IMR-90 (cell line): Measurements from ENCODE around the gene SYT2.

Source experiments
- BHLHE40 ChIP-seq: fragments of 150-350 bp; IDR thresholded peaks from 2 replicates; pipeline ENCODE4 v1.6.1; 2016; ENCODE audit warnings: mild to moderate bottlenecking, low read depth, low read length
- POLR2A ChIP-seq: IDR thresholded peaks from 2 replicates; pipeline ENCODE4 v1.6.1; 2012; ENCODE audit warnings: mild to moderate bottlenecking, low read depth, low read length
- TF ChIP-seq, protein P1 (sequence below): conservative IDR thresholded peaks from 2 replicates; pipeline ENCODE4 v1.5.1; 2012; ENCODE audit warnings: mild to moderate bottlenecking, low read depth, low read length, improper control_type of control experiment

DNA sequence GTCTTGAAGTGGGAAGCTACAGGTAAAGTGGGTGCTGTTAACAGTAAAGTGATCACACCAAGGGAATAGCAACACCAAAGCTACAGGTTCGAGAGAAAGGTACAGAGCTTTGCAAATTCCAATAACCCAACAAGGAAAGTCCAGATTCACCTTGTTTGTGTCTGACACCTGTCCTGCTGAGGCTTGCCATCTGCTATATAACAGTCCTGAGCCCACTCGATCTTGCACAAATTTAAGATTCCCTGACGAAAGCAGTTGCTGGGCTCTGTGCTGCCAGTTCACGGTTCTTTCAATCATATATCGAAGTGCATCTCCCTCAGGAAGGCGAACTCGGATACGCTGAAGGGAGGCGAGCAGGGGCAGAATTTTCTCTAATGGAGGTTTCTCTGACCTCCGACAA is 23.0 kb upstream of the SYT2 start:
- TF ChIP-seq BHLHE40: no peak
- TF ChIP-seq, protein P1, sequence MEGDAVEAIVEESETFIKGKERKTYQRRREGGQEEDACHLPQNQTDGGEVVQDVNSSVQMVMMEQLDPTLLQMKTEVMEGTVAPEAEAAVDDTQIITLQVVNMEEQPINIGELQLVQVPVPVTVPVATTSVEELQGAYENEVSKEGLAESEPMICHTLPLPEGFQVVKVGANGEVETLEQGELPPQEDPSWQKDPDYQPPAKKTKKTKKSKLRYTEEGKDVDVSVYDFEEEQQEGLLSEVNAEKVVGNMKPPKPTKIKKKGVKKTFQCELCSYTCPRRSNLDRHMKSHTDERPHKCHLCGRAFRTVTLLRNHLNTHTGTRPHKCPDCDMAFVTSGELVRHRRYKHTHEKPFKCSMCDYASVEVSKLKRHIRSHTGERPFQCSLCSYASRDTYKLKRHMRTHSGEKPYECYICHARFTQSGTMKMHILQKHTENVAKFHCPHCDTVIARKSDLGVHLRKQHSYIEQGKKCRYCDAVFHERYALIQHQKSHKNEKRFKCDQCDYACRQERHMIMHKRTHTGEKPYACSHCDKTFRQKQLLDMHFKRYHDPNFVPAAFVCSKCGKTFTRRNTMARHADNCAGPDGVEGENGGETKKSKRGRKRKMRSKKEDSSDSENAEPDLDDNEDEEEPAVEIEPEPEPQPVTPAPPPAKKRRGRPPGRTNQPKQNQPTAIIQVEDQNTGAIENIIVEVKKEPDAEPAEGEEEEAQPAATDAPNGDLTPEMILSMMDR: no peak
- no peak for TF ChIP-seq POLR2A
